ENCODE measurements around the gene RPL31.

The RPL31 gene

GRCh38 chr2:101001691-101002561 lies at the start of gene RPL31:
RPL31 (plus strand) TSS chr2:101002289; CDS start chr2:101002702, 413 bp downstream.
- DNase-seq, result peak; percentile 96 to 97

GRCh38 chr2:100952512-100952911 lies 49.6 kb upstream of the RPL31 start:
- no peak for DNase-seq

DNA sequence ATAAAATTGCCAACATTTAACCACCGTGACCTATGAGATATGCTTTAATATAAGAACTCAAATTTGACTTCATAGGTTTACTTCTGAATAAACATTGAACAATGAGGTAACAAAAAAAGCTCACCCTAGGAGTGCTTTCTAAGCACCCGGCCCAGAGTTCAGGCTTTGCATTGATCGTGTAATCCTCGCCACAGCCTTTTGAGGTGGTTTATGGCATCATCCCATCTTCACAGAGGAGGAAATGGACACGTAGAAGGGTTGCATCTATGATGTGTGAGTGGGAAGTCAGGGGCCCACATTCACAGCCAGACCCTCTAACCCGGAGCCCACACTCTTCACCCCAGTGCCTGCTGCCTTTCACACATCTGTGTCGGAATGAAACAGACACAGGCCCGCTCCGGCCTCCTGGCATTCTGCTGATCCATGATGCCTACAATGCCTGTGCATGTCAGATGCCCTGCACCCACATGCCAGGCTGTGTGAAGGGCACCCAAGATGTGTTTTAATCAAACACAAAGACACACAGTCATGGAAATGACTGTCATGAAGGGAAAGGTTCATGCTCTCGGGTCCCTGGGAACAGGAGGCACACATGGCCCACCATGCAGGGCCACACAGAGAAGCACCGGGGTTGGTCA lies 48.6 kb upstream of the RPL31 start:
- no peak for DNase-seq

GRCh38 chr2:100954044-100954420 lies 48.1 kb upstream of the RPL31 start:
- no peak for DNase-seq

GRCh38 chr2:100955226-100955625 lies 46.9 kb upstream of the RPL31 start:
- DNase-seq, result no peak

GRCh38 chr2:100956081-100956480 lies 46.0 kb upstream of the RPL31 start:
- no peak for DNase-seq

- no peak for DNase-seq
Observed at GRCh38 chr2:100957996-100958653, 44.0 kb upstream of the RPL31 start.

GRCh38 chr2:100959225-100959880 lies 42.7 kb upstream of the RPL31 start:
- no peak for DNase-seq

DNA sequence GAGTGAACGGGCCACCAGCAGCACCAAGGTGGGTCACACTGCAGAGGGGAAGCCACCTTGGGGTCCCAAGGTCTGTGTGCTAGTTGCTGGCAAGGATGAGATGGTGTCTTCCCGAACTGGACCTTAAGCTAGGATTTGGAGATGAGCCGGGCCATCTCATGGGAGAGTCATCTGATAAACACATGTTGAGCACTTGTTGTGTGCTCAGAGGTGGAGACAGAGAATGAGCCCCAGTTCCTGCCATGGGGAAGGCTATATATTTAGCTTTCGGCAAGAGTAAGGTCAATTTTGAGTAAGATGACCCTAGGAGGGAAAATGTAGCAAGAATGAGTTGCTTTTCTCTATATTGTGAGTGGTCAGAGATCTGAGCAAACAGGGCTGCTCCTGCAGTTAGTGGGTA lies 41.4 kb upstream of the RPL31 start:
- no peak for DNase-seq

DNA sequence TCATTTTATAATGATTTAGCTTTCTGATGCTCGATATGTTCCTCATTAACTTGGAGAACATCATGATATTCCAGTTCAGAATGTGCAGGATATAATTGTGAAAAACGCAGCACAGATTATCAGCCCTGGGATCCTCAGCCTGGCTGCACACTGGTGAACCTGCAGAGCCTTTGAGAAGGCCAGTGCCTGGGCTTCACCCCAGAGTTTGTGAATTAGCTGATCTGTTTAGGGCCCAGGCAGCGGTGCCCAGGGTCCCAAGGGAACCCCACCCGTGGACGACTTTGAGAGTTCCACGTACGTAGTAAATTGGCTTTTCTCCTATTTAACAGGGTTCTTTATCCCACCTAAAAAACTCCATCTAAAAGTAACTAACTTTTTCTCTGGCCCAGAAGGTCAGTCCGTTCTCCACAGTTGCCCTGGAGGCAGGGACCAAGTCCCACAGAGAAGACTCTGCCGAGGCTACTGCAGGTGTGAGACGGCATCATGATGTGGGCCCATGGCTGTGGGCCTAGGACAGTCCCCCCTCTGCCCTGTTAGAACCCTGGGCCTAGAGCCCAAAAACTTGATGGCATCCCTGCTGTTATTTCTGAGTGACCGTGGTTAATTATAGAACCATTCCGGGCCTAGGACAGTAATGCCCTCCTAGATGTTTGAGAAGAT lies 39.6 kb upstream of the RPL31 start:
- no peak for DNase-seq

DNA sequence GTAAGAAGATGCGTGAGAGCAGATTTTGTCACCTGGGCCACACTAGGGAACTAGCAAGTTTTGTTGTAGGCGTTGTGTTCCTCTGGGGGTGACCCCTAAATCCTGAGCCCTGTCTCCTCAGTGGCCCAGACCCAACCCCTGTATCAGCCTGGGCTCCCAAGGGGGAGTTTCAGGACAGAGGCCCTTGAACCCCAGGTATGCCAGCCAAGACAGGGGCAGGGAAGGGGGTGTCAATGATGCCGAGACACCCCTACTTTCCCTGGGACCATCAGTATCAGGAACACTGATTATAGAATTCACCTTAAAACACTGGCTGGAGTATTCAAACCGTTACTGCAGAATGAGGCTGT lies 39.1 kb upstream of the RPL31 start:
- no peak for DNase-seq

DNA sequence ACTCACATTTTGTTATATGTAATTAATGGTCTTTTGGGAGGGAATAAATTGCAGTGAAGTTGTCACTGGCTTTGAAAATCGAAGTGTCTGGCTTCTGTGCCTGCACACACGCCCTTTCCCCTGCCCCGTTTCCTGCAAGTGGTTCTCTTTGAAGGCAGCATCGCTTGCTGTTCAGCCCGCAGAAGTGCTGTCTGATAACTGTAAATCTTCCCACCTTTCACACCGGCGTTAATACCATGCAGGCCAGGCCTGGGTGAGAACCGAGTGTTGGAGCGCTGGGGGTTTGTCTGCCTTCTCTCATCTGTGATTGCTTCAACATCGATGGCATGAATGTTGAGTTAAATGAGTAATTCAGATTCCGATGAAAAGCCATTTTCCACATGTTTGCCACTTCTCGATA lies 37.9 kb upstream of the RPL31 start:
- no peak for DNase-seq

GRCh38 chr2:100964681-100965169 lies 37.4 kb upstream of the RPL31 start:
- DNase-seq, result no peak

GRCh38 chr2:100965596-100965995 lies 36.5 kb upstream of the RPL31 start:
- no peak for DNase-seq

DNA sequence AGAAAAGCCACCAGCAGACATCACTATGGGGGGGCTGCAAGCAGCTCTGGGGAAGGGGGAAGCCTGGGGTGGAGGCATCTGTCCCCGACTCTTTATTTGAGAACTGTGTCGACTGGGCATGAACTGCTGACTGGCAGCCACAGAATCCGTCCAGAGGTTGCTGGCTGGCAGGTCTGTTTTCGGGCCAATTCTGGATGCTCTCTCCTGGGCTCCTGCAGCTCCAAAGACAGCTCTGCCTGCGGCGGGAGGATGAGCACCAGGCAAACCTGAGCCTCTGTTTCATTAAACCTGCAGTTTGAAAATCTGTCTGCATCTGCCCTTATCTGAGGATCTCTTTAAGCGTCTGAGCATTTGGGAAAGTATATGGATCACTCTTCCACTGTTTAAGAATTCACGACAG lies 34.4 kb upstream of the RPL31 start:
- no peak for DNase-seq

GRCh38 chr2:100968146-100969145 lies 33.6 kb upstream of the RPL31 start:
- DNase-seq, result no peak

DNA sequence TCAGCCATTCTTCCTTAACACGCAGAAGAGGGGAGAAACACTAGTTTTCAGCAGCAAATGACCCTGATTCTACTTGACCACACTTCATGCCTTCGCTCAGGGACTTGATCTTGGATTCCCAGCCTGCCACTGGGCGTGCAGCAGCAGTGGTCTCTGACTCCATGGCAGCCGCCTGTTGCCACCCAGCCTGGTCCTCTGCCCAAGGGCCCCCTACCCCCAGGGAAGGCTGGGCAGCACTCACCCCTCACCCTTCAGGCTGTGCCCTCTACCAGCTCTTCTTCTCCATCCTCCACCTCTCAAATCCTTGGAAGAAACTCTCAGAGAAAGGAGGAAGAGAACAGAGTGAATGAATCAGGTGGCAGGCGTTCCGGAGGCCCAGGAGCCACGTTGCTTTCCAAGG lies 32.1 kb upstream of the RPL31 start:
- no peak for DNase-seq

DNA sequence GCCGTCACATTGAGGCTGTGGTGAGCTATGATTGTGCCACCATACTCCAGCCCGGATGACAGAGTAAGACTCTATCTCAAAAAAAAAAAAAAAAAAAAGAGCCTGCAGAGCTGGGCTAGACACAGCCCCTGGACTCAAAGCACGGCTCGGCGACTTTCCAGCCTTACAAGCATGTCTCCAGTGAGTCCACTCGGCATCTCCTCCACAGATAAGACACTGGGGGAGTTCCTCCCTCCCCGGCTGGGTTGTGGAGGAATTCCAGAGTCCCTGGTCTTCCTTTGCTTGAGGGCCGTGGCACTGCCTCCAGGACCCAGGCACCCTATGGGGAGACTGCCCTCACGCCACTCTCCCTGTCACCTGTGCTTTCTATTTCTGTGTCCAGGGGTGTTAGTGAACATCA lies 30.9 kb upstream of the RPL31 start:
- DNase-seq, result no peak

DNA sequence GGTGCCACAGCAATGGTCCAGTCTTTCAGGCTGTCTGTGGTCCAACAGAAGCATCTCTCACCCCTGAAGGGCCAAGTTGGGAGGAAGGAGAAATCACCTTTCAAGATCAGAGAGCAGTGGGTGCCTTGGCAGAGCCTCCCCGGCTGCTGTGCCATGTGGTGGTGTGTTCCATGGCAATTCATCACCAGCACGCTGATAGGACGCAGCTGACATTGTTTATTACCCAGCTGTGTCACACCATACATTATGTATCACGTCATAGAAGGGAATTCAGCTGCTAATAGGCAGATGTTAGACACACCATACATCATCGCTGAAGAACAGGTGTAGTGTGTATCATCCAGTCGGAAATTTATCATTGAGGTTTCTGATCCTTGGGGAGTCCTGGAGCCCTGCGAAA lies 29.6 kb upstream of the RPL31 start:
- no peak for DNase-seq

DNA sequence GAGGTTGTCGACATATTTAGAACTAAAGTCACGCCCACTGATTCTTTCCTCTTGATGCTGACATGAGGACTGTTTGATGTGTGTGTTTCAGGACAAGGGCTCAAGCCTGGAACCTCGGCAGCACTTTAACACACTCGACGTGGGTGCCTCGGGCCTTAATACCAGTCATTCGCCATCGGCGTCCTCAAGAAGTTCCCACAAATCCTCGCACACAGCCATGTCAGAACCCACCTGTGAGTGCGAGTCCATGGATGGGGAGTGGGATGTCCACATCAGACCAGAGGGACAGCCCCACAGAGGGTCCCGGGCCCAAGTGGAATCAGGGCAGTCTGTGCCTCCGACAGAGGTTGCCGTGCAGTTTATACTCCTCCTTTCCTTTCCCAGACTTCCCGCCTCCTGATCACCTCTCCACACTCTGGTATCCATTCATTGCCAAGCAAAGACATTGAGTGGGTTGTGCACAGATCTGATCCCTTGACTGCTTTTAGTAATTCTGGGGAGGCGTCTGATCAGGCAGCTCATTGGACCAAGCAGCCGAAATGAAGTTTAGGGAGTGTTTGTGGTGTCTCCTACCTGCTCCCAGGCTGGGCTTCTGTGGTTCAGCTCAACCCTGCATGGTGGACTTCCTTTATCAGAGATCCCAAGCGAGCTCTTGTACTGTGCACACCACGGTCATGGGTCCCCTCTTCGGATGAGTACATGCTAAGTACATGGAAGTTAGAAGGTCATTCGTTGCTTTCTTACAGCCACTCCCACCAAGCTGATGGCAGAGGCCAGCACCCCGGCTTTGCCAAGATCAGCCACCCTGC lies 27.2 kb upstream of the RPL31 start:
- DNase-seq, result no peak

DNA sequence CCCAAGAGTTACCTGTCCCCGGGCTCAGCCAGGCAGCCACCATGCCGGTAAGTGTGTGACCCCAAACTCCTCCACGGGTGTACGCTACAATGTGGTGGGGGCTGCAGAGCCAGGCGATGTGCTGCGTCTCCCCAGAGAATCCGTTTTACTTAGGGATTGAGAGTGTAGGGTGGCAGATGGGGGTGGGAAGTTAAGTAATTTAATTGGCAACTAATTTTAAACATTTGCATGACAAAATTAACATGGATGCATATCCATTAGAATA lies 26.6 kb upstream of the RPL31 start:
- no peak for DNase-seq

Measured in CD4-positive, alpha-beta T cell treated with Interleukin-1 beta for 1 hour (primary cell).